Measurements from ENCODE around the gene DOCK4. TPM values are rescaled to one million over a fixed set of nuclear protein-coding genes. Genes with fewer than 3 reads are reported as not detected.

Gene DOCK4
- total and polyA plus RNA-seq, 2 of the 8 experiments (the other 6 are each of a cell fraction or from before 2014, with no cell fraction given), result 5.1 to 23.6 TPM

GRCh38 chr7:111740942-111741341, 465.3 kb downstream of the DOCK4 start:
- WGBS, 2 experiments (ENCODE audit: extremely low coverage in 1 of 2, insufficient coverage in 1 of 2, insufficient read length in 1 of 2, insufficient replicate concordance in 2 of 2, low coverage in 1 of 2, low lambda C conversion rate in 2 of 2, missing lambda C conversion rate in 1 of 2), result 85% methylated on average over 3 of the region's 3 CpGs; no CpG with 5 or more reads in 1 of the 2 experiments
- DNase-seq (ENCODE audit: low read depth in 1 of 2, low spot score in 2 of 2), result no peak
- Histone ChIP-seq H3K27me3 (replicated peaks in 1 of 4; ENCODE audit: control insufficient read depth in 3 of 4, extremely low read depth in 1 of 4, insufficient read depth in 3 of 4, low read length in 3 of 4) (no peaks in the 10 kb centered on the region), H4K8ac (ENCODE audit: extremely low read depth, insufficient read depth, low read length) (no peak overlapping the region), H3K4me1 (replicated peaks in 1 of 4; ENCODE audit: control insufficient read depth in 3 of 4, insufficient read depth in 4 of 4, low read length in 3 of 4) (peaks cover 0 to 9% (median 0%) of the 10 kb centered on the region in 4 experiments; a peak in 1 of 7 replicates), H3K4ac (replicated peaks; ENCODE audit: insufficient read length, low read depth, low read length) (no peak overlapping the region), H3K56ac (replicated peaks; ENCODE audit: insufficient read length, low read depth, low read length) (no peak overlapping the region), H2BK5ac (ENCODE audit: low read depth, low read length) (no peak overlapping the region), H3K36me3 (ENCODE audit: control insufficient read depth in 2 of 4, insufficient read depth in 4 of 4, low read length in 3 of 4) (0 out of 8 replicates have a peak, but pooled peaks cover 0 to 3% (median 0%) of the 10 kb centered on the region in 4 experiments), H4K91ac (replicated peaks; ENCODE audit: insufficient read length, low read length) (no peak overlapping the region), H3K79me2 (ENCODE audit: control insufficient read depth in 1 of 2, insufficient read depth in 2 of 2, low read length in 2 of 2) (no peaks in the 10 kb centered on the region), H3K9ac (replicated peaks in 1 of 4; ENCODE audit: extremely low read depth in 1 of 4, low read depth in 3 of 4, low read length in 3 of 4) (no peak overlapping the region), H3K4me3 (ENCODE audit: extremely low read depth in 1 of 4, insufficient read depth in 2 of 4, low read depth in 3 of 4, low read length in 4 of 4) (no peak overlapping the region), H3K23me2 (ENCODE audit: low read depth, low read length) (no peaks in the 10 kb centered on the region), H3K79me1 (ENCODE audit: low read depth, low read length) (no peaks in the 10 kb centered on the region), H2AK5ac (ENCODE audit: low read depth, low read length) (no peak overlapping the region), H4K5ac (ENCODE audit: insufficient read length, low read depth, low read length) (no peak overlapping the region), H3K9me3 (ENCODE audit: insufficient read depth in 2 of 2, low read depth in 1 of 2, low read length in 1 of 2) (peaks cover 0 to 3% of the 10 kb centered on the region in 2 experiments; a peak in 1 of 4 replicates), H3K14ac (ENCODE audit: insufficient read length) (no peak overlapping the region), H2BK15ac (ENCODE audit: low read length) (no peak overlapping the region), H3K23ac (ENCODE audit: insufficient read length) (no peak overlapping the region), H4K20me1 (replicated peaks in 1 of 2; ENCODE audit: control insufficient read depth in 1 of 2, insufficient read depth in 2 of 2, low read length in 2 of 2) (no peaks in the 10 kb centered on the region), H3K27ac (ENCODE audit: low read depth, low read length) (no peak overlapping the region), H2BK20ac (ENCODE audit: low read length) (no peak overlapping the region), H2BK12ac (ENCODE audit: low read depth, low read length) (no peak overlapping the region), H3K4me2 (ENCODE audit: insufficient read depth in 1 of 2, low read depth in 2 of 2, low read length in 2 of 2) (no peak overlapping the region), H2BK120ac (replicated peaks; ENCODE audit: low read depth, low read length) (no peak overlapping the region), H3K18ac (ENCODE audit: extremely low read depth, low read length) (no peak overlapping the region), H2AFZ (ENCODE audit: low read length) (no peak overlapping the region)
- CTCF ChIA-PET (ENCODE audit: partially characterized antibody), result interaction anchor here (0.6 to 7.8 kb wide), 28 partner anchors 9 to 809 kb away, joined by 3 to 59 read pairs (median 4); partner anchors contain the start of gene LSMEM1
- no peak for FAIRE-seq
- POLR2A ChIA-PET (ENCODE audit: partially characterized antibody), result no interaction called here
- no peak for TF ChIP-seq NANOG (IDR thresholded peaks at IDR 0.05; ENCODE audit: insufficient read depth, low read depth, low read length, poor library complexity, severe bottlenecking)
- no peak for TF ChIP-seq ATF2 (IDR thresholded peaks at IDR 0.05; ENCODE audit: low read length)
- TF ChIP-seq CTBP2 (IDR thresholded peaks at IDR 0.05; ENCODE audit: borderline replicate concordance, insufficient read depth, insufficient read length, low read length), result no peak
- TF ChIP-seq RAD21 (IDR thresholded peaks at IDR 0.05 in 1 of 2, conservative IDR thresholded peaks at IDR 0.05 in 1 of 2; ENCODE audit: low read depth in 2 of 2, low read length in 2 of 2), result no peak
- no peak for TF ChIP-seq E2F6 (IDR thresholded peaks at IDR 0.05)
- no peak for TF ChIP-seq BRCA1 (IDR thresholded peaks at IDR 0.05; ENCODE audit: low read depth, low read length)
- TF ChIP-seq TAF7 (optimal IDR thresholded peaks at IDR 0.05; ENCODE audit: borderline replicate concordance, low read depth, low read length), result no peak
- TF ChIP-seq GTF2F1 (IDR thresholded peaks at IDR 0.05; ENCODE audit: borderline replicate concordance, low read depth, low read length), result no peak
- TF ChIP-seq HDAC2 (IDR thresholded peaks at IDR 0.05; ENCODE audit: borderline replicate concordance in 1 of 2, low read depth in 2 of 2, low read length in 2 of 2), result no peak
- TF ChIP-seq TCF12 (IDR thresholded peaks at IDR 0.05; ENCODE audit: low read depth, low read length), result no peak

Data from H1 (cell line).